SK-N-SH treated with all-trans-retinoic acid at 6 μM for 48 hours (cell line): ENCODE measurements around the gene BLOC1S4.

Experiments
- ATAC-seq: fragments of 200-7000 bp; cut with Tn5 transposase; 3 replicates; pipeline ENCODE4 v1.9.1; 2020; ENCODE audit warnings: mild to moderate bottlenecking, moderate library complexity
- ARNTL ChIP-seq: fragments of 450-650 bp; formaldehyde crosslinking; IDR thresholded peaks from 2 replicates; pipeline ENCODE4 v1.5.0; 2020; ENCODE audit warnings: low read depth, mild to moderate bottlenecking, moderate library complexity, borderline replicate concordance
- BACH2 ChIP-seq: fragments of 250-450 bp; sonication (Bioruptor Pico); IDR thresholded peaks from 2 replicates; pipeline ENCODE4 v1.9.0; 2021; ENCODE audit warnings: mild to moderate bottlenecking, borderline replicate concordance
- GLIS3 ChIP-seq: fragments of 250-450 bp; sonication (Bioruptor Pico); IDR thresholded peaks from 2 replicates; pipeline ENCODE4 v1.5.0; 2020; ENCODE audit warnings: mild to moderate bottlenecking, moderate library complexity
- ISL1 ChIP-seq: fragments of 250-450 bp; sonication (Bioruptor Pico); IDR thresholded peaks from 2 replicates; pipeline ENCODE4 v2.1.2; 2022; ENCODE audit warnings: mild to moderate bottlenecking, moderate library complexity
- POU6F1 ChIP-seq: fragments of 250-450 bp; sonication (Bioruptor Pico); IDR thresholded peaks from 2 replicates; pipeline ENCODE4 v1.8.0; 2021; ENCODE audit warnings: low read depth, mild to moderate bottlenecking, moderate library complexity, borderline replicate concordance
- PPARA ChIP-seq: fragments of 250-450 bp; sonication (Bioruptor Pico); IDR thresholded peaks from 2 replicates; pipeline ENCODE4 v1.5.0; 2020; ENCODE audit warnings: mild to moderate bottlenecking, borderline replicate concordance
- SNAI2 ChIP-seq: fragments of 250-450 bp; sonication (Bioruptor Pico); IDR thresholded peaks from 2 replicates; pipeline ENCODE4 v1.5.0; 2020; ENCODE audit warnings: mild to moderate bottlenecking, moderate library complexity
- TCF4 ChIP-seq: fragments of 250-450 bp; sonication (Bioruptor Pico); IDR thresholded peaks from 2 replicates; pipeline ENCODE4 v1.8.0; 2021; ENCODE audit warnings: mild to moderate bottlenecking, moderate library complexity, borderline replicate concordance
- TOX ChIP-seq: fragments of 250-450 bp; sonication (Bioruptor Pico); IDR thresholded peaks from 2 replicates; pipeline ENCODE4 v1.8.0; 2021; ENCODE audit warnings: mild to moderate bottlenecking, moderate library complexity, borderline replicate concordance
- TSHZ2 ChIP-seq: fragments of 250-450 bp; sonication (Bioruptor Pico); IDR thresholded peaks from 2 replicates; pipeline ENCODE4 v1.5.0; 2020; ENCODE audit warnings: mild to moderate bottlenecking, moderate library complexity
- ZC3H10 ChIP-seq: fragments of 250-450 bp; sonication (Bioruptor Pico); IDR thresholded peaks from 2 replicates; pipeline ENCODE4 v1.5.1; 2021; ENCODE audit warnings: mild to moderate bottlenecking, moderate library complexity
- ZFP30 ChIP-seq: fragments of 450-650 bp; formaldehyde crosslinking; IDR thresholded peaks from 2 replicates; pipeline ENCODE4 v1.5.0; 2022; ENCODE audit warnings: mild to moderate bottlenecking, moderate library complexity
- ZNF565 ChIP-seq: fragments of 450-650 bp; formaldehyde crosslinking; conservative IDR thresholded peaks from 2 replicates; pipeline ENCODE4 v1.5.0; 2020; ENCODE audit warnings: low read depth, mild to moderate bottlenecking, moderate library complexity
- ZNF70 ChIP-seq: fragments of 450-650 bp; formaldehyde crosslinking; IDR thresholded peaks from 2 replicates; pipeline ENCODE4 v1.5.0; 2020; ENCODE audit warnings: mild to moderate bottlenecking, moderate library complexity
- ZNF8 ChIP-seq: fragments of 450-650 bp; formaldehyde crosslinking; IDR thresholded peaks from 2 replicates; pipeline ENCODE4 v1.5.0; 2020; ENCODE audit warnings: mild to moderate bottlenecking, moderate library complexity
- TF ChIP-seq, protein P1 (sequence below): fragments of 250-450 bp; sonication (Bioruptor Pico); IDR thresholded peaks from 2 replicates; pipeline ENCODE4 v1.5.1; 2020; ENCODE audit warnings: low read depth, mild to moderate bottlenecking, moderate library complexity
- TF ChIP-seq, protein P2 (sequence below): fragments of 250-450 bp; sonication (Bioruptor Pico); IDR thresholded peaks from 2 replicates; pipeline ENCODE4 v1.5.1; 2021; ENCODE audit warnings: mild to moderate bottlenecking, moderate library complexity
- TF ChIP-seq, protein P3 (sequence below): fragments of 250-450 bp; sonication (Bioruptor Pico); IDR thresholded peaks from 2 replicates; pipeline ENCODE4 v1.8.0; 2020; ENCODE audit warnings: mild to moderate bottlenecking, moderate library complexity, borderline replicate concordance

Gene BLOC1S4

GRCh38 chr4:6750286-6751221 is 34.6 kb downstream of the BLOC1S4 start:
- no peak for ATAC-seq
- TF ChIP-seq, protein P1, sequence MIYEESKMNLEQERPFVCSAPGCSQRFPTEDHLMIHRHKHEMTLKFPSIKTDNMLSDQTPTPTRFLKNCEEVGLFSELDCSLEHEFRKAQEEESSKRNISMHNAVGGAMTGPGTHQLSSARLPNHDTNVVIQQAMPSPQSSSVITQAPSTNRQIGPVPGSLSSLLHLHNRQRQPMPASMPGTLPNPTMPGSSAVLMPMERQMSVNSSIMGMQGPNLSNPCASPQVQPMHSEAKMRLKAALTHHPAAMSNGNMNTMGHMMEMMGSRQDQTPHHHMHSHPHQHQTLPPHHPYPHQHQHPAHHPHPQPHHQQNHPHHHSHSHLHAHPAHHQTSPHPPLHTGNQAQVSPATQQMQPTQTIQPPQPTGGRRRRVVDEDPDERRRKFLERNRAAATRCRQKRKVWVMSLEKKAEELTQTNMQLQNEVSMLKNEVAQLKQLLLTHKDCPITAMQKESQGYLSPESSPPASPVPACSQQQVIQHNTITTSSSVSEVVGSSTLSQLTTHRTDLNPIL (CRISPR knock-in tag) = no peak

DNA sequence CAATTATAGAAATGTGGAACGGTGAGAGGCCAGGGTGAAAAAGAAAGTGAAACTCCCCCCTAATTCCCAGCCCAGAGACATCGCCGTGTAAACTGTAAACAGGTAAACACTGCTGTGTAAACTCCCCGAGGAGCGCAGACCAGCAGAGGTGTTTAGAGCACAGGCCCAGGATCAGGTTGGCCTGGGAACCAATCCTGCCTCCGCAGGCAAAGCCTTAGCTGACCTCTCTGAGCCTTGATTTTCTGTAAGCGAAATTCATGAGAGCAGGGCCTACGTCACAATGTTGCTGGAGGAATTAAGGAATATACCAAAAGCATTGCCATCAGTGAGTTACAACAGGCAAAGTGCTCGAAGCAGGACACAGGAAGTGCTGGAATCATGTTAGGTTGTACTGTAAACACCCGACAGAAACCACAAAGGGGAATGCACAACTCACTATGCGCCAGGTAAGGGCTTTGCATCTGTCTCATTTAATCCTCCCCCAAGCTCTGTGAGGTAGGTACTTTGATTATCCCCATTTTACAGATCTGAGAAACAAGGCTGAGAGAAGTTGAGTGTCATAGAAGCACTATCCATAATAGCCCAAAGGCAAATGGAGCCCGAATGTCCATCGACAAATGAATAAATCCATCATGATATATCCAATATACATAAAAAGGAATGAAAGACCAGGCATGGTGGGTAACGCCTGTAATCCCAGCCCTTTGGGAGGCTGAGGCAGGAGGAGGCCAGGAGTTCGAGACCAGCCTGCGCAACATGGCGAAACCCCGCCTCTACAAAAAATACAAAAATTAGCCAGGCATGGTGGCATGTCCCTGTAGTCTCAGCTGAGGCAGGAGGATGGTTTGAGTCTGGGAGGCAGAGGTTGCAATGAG is 35.9 kb downstream of the BLOC1S4 start:
- ATAC-seq = no peak
- no peak for TF ChIP-seq ZNF70
- TF ChIP-seq POU6F1 (CRISPR knock-in tag) = no peak
- TF ChIP-seq ZNF565 (CRISPR knock-in tag) = no peak
- TF ChIP-seq SNAI2 (CRISPR knock-in tag) = no peak
- TF ChIP-seq, protein P2, sequence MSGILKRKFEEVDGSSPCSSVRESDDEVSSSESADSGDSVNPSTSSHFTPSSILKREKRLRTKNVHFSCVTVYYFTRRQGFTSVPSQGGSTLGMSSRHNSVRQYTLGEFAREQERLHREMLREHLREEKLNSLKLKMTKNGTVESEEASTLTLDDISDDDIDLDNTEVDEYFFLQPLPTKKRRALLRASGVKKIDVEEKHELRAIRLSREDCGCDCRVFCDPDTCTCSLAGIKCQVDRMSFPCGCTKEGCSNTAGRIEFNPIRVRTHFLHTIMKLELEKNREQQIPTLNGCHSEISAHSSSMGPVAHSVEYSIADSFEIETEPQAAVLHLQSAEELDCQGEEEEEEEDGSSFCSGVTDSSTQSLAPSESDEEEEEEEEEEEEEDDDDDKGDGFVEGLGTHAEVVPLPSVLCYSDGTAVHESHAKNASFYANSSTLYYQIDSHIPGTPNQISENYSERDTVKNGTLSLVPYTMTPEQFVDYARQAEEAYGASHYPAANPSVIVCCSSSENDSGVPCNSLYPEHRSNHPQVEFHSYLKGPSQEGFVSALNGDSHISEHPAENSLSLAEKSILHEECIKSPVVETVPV (CRISPR knock-in tag) = no peak
- TF ChIP-seq ISL1 (CRISPR knock-in tag) = no peak
- no peak for TF ChIP-seq TCF4 (CRISPR knock-in tag)
- TF ChIP-seq GLIS3 (CRISPR knock-in tag) = no peak
- TF ChIP-seq TSHZ2 (CRISPR knock-in tag) = no peak
- TF ChIP-seq, protein P3, sequence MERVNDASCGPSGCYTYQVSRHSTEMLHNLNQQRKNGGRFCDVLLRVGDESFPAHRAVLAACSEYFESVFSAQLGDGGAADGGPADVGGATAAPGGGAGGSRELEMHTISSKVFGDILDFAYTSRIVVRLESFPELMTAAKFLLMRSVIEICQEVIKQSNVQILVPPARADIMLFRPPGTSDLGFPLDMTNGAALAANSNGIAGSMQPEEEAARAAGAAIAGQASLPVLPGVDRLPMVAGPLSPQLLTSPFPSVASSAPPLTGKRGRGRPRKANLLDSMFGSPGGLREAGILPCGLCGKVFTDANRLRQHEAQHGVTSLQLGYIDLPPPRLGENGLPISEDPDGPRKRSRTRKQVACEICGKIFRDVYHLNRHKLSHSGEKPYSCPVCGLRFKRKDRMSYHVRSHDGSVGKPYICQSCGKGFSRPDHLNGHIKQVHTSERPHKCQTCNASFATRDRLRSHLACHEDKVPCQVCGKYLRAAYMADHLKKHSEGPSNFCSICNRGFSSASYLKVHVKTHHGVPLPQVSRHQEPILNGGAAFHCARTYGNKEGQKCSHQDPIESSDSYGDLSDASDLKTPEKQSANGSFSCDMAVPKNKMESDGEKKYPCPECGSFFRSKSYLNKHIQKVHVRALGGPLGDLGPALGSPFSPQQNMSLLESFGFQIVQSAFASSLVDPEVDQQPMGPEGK = no peak
- TF ChIP-seq TOX (CRISPR knock-in tag) = no peak

- no peak for ATAC-seq
- TF ChIP-seq ZC3H10 (CRISPR knock-in tag) (no peak), ZNF8 (no peak), TOX (CRISPR knock-in tag) (no peak), ARNTL (CRISPR knock-in tag) (no peak), TSHZ2 (CRISPR knock-in tag) (no peak), SNAI2 (CRISPR knock-in tag) (no peak), ISL1 (CRISPR knock-in tag) (no peak), ZNF70 (no peak), ZFP30 (CRISPR knock-in tag) (no peak), GLIS3 (CRISPR knock-in tag) (no peak), BACH2 (CRISPR knock-in tag) (no peak), PPARA (CRISPR knock-in tag) (no peak)
- TF ChIP-seq, protein P2 (CRISPR knock-in tag) = no peak
- TF ChIP-seq, protein P3 = no peak
- TF ChIP-seq, all 23 proteins: peak for 0
Measured at GRCh38 chr4:6752486-6752829, 36.5 kb downstream of the BLOC1S4 start.
